ENCODE data around the gene SDHAF1. TPM values are rescaled to one million over a fixed set of nuclear protein-coding genes. Genes with fewer than 3 reads are reported as not detected.
A peak's percentile ranks its signal among the peaks of the same experiment; 100 is the strongest.

The SDHAF1 gene
- total RNA-seq, 4 donors from 2014 or later: 44.0 to 52.7 (median 49.8) TPM

- H3K36me3 ChIP-seq: no peaks in the 10 kb centered on the region
- peaks cover 0 to 11% (median 5%) of the 10 kb centered on the region in 3 donors for H3K4me1 ChIP-seq
- WGBS, 2 donors (ENCODE audit: low coverage in 1 of 2): 14 to 24% methylated on average over 4 to 6 of the region's 8 CpGs
- H3K9me3 ChIP-seq: no peaks in the 10 kb centered on the region
- H3K27ac ChIP-seq: no peak overlapping the region
- H3K27me3 ChIP-seq: peaks cover 72% of the 10 kb centered on the region
- no peak for ATAC-seq
- TF ChIP-seq, protein P1, sequence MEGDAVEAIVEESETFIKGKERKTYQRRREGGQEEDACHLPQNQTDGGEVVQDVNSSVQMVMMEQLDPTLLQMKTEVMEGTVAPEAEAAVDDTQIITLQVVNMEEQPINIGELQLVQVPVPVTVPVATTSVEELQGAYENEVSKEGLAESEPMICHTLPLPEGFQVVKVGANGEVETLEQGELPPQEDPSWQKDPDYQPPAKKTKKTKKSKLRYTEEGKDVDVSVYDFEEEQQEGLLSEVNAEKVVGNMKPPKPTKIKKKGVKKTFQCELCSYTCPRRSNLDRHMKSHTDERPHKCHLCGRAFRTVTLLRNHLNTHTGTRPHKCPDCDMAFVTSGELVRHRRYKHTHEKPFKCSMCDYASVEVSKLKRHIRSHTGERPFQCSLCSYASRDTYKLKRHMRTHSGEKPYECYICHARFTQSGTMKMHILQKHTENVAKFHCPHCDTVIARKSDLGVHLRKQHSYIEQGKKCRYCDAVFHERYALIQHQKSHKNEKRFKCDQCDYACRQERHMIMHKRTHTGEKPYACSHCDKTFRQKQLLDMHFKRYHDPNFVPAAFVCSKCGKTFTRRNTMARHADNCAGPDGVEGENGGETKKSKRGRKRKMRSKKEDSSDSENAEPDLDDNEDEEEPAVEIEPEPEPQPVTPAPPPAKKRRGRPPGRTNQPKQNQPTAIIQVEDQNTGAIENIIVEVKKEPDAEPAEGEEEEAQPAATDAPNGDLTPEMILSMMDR (IDR thresholded peaks at IDR 0.05): no peak
- no peak for TF ChIP-seq EP300 (IDR thresholded peaks at IDR 0.05)
- no peak for TF ChIP-seq POLR2A (IDR thresholded peaks at IDR 0.05)
- H3K4me3 ChIP-seq: peak overlapping the region in 1 of 2 donors; percentile 44
Observed at GRCh38 chr19:35987571-35987896, 7.5 kb upstream of the SDHAF1 start.

- no peak for ATAC-seq
- Histone ChIP-seq H3K27ac (no peak overlapping the region), H3K4me3 (no peak overlapping the region), H3K27me3 (peaks cover 63% of the 10 kb centered on the region), H3K36me3 (no peaks in the 10 kb centered on the region), H3K4me1 (peaks cover 0 to 12% (median 6%) of the 10 kb centered on the region in 3 donors), H3K9me3 (no peaks in the 10 kb centered on the region)
- no peak for TF ChIP-seq POLR2A (IDR thresholded peaks at IDR 0.05)
- TF ChIP-seq, protein P1 (IDR thresholded peaks at IDR 0.05): no peak
- TF ChIP-seq EP300 (IDR thresholded peaks at IDR 0.05): no peak
- no peak for TF ChIP-seq POLR2AphosphoS5 (IDR thresholded peaks at IDR 0.05)
- 84 to 95% methylated on average over 2 of the region's 3 CpGs for WGBS, 2 donors (ENCODE audit: low coverage in 1 of 2)
Observed at GRCh38 chr19:35988824-35989223, 6.2 kb upstream of the SDHAF1 start.

DNA sequence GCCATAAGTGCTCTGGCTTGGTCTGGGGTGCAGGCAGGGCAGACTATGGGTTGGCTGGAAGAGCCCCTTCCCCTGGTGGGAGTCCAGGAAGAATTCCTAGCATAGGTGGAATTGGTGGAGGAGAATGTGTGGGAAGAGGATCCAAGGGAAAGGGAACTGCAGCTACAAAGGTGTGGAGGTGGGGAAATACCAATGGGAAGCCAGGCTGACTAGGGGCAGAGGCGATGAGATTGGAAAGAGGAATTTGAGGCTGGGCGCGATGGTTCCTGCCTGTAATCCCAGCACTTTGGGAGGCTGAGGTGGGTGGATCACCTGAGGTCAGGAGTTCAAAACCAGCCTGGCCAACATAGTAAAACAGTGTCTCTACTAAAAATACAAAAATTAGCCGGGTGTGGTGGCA, 4.8 kb upstream of the SDHAF1 start:
- Histone ChIP-seq H3K4me1 (peaks cover 0 to 21% (median 11%) of the 10 kb centered on the region in 3 donors), H3K4me3 (no peak overlapping the region), H3K9me3 (no peaks in the 10 kb centered on the region), H3K27ac (no peak overlapping the region), H3K27me3 (peaks cover 50% of the 10 kb centered on the region), H3K36me3 (no peaks in the 10 kb centered on the region)
- WGBS, 2 donors (ENCODE audit: low coverage in 1 of 2): 83 to 89% methylated on average over 4 of the region's 4 CpGs
- no peak for TF ChIP-seq EP300 (IDR thresholded peaks at IDR 0.05)
- TF ChIP-seq, protein P1 (IDR thresholded peaks at IDR 0.05): no peak
- no peak for TF ChIP-seq POLR2A (IDR thresholded peaks at IDR 0.05)
- TF ChIP-seq POLR2AphosphoS5 (IDR thresholded peaks at IDR 0.05): no peak
- ATAC-seq: no peak

DNA sequence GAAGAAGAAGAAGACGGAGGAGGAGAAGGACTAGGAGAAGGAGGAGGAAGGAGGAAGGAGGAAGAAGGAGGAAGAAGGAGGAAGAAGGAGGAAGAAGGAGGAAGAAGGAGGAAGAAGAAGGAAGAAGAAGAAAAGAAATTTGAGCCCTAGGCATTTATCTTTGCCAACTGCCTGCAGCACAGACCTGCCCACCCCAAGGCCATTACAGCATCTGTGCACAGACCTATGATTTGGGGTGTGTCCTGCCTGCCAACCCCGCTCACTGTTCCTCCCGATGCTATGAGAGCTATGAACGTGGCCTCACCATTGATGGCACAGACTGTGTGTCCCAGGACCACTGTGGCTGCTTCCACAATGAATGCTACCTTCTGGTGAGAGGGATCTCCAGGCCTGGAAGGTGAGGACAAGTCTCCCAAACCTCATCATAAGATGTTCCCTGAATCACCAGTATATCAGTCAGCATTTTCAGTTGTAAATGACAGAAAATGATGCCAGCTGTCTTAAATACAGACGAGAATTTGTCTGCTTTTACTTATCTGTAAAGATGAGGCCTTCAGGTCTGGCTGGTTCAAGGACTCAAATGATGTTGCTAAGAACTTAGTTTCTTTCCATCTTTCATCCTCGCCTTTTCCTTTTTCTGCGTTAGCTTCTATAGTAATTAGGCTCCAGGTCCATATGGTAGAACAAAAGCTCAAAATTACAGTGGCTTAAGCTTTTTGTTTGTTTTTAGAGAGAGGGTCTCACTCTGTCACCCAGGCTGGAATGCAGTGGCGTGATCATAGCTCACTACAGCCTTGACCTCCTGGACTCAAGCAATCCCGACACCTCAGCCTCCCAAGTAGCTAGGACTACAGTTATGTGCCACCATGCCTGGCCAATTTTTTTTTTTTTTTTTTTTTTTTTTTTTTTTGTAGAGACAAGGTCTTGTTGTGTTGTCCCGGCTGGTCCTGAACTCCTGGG, 3.9 kb upstream of the SDHAF1 start:
- H3K9me3 ChIP-seq: no peaks in the 10 kb centered on the region
- WGBS, 2 donors (ENCODE audit: low coverage in 1 of 2): 77 to 79% methylated on average over 7 to 9 of the region's 10 CpGs
- no peak for TF ChIP-seq EP300 (IDR thresholded peaks at IDR 0.05)
- TF ChIP-seq POLR2A (IDR thresholded peaks at IDR 0.05): no peak
- no peak for TF ChIP-seq POLR2AphosphoS5 (IDR thresholded peaks at IDR 0.05)
- TF ChIP-seq, protein P1 (IDR thresholded peaks at IDR 0.05): no peak
- H3K27ac ChIP-seq: no peak overlapping the region
- no peak for ATAC-seq
- no peak overlapping the region for H3K4me3 ChIP-seq
- no peaks in the 10 kb centered on the region for H3K36me3 ChIP-seq
- H3K4me1 ChIP-seq: peaks cover 0 to 29% (median 14%) of the 10 kb centered on the region in 3 donors
- H3K27me3 ChIP-seq: peaks cover 41% of the 10 kb centered on the region
